Measurements from ENCODE around the gene ANXA3.

ANXA3 gene

DNA sequence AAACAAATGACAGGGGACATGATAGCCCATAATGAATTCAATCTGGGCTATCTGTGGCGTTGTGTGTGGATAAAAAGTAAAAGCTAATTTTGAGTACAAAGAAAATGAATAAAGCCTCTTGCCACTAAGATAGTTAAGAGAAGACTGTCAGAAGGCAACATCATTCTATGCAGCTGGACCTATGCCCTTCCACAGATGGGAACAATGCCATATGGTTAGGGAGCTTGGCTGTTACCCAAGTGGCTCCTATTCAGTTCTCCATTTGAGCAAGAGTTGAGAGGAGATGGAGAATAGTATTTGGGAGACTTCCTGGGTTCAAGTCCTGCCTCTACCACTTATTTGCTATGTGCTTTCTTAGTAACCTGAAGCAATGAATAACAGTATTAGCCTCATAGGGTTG lies 107.7 kb downstream of the ANXA3 start:
- Histone ChIP-seq H3K79me2 (ENCODE audit: control insufficient read depth, insufficient read depth, low read length, unreplicated experiment) (no peaks in the 10 kb centered on the region), H3K4me3 (ENCODE audit: low read depth, low read length) (no peak overlapping the region), H3K4me1 (ENCODE audit: control insufficient read depth, insufficient read depth, low read length, unreplicated experiment) (peaks cover 61% of the 10 kb centered on the region), H2AFZ (ENCODE audit: low read length, unreplicated experiment) (no peak overlapping the region), H3K27me3 (ENCODE audit: insufficient read depth, low read length) (no peaks in the 10 kb centered on the region), H3K36me3 (ENCODE audit: insufficient read depth, low read length) (no peaks in the 10 kb centered on the region), H3K27ac (ENCODE audit: low read depth, low read length) (no peak overlapping the region)

DNA sequence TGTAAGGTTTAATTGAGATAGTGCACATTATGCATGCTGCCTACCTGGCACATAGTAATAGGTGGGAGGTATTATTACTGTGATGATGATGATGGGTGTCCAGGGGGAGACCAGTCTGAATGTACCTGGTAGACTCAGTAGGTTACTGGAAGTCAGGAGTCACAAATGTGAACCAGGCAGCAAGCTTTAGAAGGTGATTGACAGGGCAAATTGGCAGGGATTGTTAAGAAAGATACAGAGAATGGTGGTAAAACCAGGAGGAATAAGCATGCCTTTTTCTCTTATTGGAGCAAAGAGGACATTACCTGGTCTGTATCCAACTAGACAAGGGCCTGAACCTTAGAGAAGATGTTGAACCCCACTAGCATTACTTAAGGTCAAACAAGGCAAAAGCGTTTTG lies 108.1 kb downstream of the ANXA3 start:
- Histone ChIP-seq H2AFZ (ENCODE audit: low read length, unreplicated experiment) (no peak overlapping the region), H3K27me3 (ENCODE audit: insufficient read depth, low read length) (no peaks in the 10 kb centered on the region), H3K27ac (ENCODE audit: low read depth, low read length) (no peak overlapping the region), H3K4me3 (ENCODE audit: low read depth, low read length) (no peak overlapping the region), H3K79me2 (ENCODE audit: control insufficient read depth, insufficient read depth, low read length, unreplicated experiment) (no peaks in the 10 kb centered on the region), H3K36me3 (ENCODE audit: insufficient read depth, low read length) (no peaks in the 10 kb centered on the region), H3K4me1 (ENCODE audit: control insufficient read depth, insufficient read depth, low read length, unreplicated experiment) (peaks cover 57% of the 10 kb centered on the region)

All from ACC112 (cell line).